Mammary epithelial cell (primary cell): ENCODE measurements around the gene IGFBP6.

Experiments
- EZH2 ChIP-seq: IDR thresholded peaks from 2 replicates; pipeline ENCODE4 v1.6.1; 2012; ENCODE audit warnings: low read length, inconsistent platforms, borderline replicate concordance
- TF ChIP-seq, protein P1 (sequence below), 2 donors: IDR thresholded peaks in 1 of 2; conservative IDR thresholded peaks in 1 of 2; 2 replicates each; pipeline ENCODE4 v1.5.1; 2011 to 2012; ENCODE audit warnings: inconsistent platforms in 2 of 2, low read length in 2 of 2, mild to moderate bottlenecking in 2 of 2, control low read depth in 1 of 2, low read depth in 1 of 2; ENCODE audit not compliant: insufficient read depth in 1 of 2; ENCODE audit errors: extremely low read depth in 1 of 2

DNA sequence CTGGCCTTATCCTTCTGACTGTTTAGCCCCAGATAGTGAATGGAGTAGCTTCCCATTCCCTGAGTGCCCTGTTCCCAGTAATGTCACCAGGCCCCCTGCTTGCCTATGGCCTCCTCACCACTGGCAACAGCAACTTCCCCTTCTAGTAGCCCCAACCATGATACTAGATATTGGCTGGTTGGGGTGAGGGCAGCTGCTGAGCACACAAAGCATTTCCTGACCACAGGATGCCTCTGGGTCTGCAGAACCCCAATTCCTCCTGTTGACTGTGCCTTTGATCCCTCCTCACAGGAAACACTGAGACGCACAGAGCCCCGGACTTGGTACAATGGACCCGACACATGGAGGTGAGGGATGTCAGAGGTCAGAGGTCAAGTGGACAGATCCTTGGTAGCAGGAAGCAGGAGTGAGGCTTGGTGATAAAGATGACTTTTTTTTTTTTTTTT lies 6.4 kb downstream of the IGFBP6 start:
- TF ChIP-seq, protein P1, sequence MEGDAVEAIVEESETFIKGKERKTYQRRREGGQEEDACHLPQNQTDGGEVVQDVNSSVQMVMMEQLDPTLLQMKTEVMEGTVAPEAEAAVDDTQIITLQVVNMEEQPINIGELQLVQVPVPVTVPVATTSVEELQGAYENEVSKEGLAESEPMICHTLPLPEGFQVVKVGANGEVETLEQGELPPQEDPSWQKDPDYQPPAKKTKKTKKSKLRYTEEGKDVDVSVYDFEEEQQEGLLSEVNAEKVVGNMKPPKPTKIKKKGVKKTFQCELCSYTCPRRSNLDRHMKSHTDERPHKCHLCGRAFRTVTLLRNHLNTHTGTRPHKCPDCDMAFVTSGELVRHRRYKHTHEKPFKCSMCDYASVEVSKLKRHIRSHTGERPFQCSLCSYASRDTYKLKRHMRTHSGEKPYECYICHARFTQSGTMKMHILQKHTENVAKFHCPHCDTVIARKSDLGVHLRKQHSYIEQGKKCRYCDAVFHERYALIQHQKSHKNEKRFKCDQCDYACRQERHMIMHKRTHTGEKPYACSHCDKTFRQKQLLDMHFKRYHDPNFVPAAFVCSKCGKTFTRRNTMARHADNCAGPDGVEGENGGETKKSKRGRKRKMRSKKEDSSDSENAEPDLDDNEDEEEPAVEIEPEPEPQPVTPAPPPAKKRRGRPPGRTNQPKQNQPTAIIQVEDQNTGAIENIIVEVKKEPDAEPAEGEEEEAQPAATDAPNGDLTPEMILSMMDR (conservative IDR thresholded peaks at IDR 0.05 in 1 of 2, IDR thresholded peaks at IDR 0.05 in 1 of 2; ENCODE audit: extremely low read depth in 1 of 2, insufficient read depth in 1 of 2, low read depth in 1 of 2, low read length in 2 of 2), result no peak
- TF ChIP-seq EZH2, result no peak
